Neuronal stem cell (in vitro differentiated cells): ENCODE results near the gene TOM1.

ENCODE experiments used
- DNase-seq: peaks from one replicate; pipeline ENCODE4 v3.0.0-alpha.2; 2013; ENCODE audit warnings: low spot score
- H2AFZ ChIP-seq: one replicate; pipeline ENCODE4 v1.6.1; 2013; ENCODE audit warnings: mild to moderate bottlenecking, low read length, inconsistent platforms
- H2AK5ac ChIP-seq: 2 replicates; pipeline ENCODE4 v1.6.1; 2013; ENCODE audit warnings: low read depth, mild to moderate bottlenecking, inconsistent platforms, low read length, moderate library complexity, mixed read lengths
- H2BK120ac ChIP-seq: 2 replicates; pipeline ENCODE4 v1.6.1; 2013; ENCODE audit warnings: low read depth, mild to moderate bottlenecking, inconsistent platforms, low read length, moderate library complexity, mixed read lengths
- H2BK12ac ChIP-seq: one replicate; pipeline ENCODE4 v1.6.1; 2013; ENCODE audit warnings: low read length, inconsistent platforms
- H2BK15ac ChIP-seq: 2 replicates; pipeline ENCODE4 v1.6.1; 2013; ENCODE audit warnings: mild to moderate bottlenecking, low read length, inconsistent platforms, mixed read lengths
- H2BK5ac ChIP-seq: one replicate; pipeline ENCODE4 v1.6.1; 2013; ENCODE audit warnings: inconsistent platforms, mild to moderate bottlenecking, low read length, moderate library complexity
- H3K14ac ChIP-seq: one replicate; pipeline ENCODE4 v1.6.1; 2013; ENCODE audit warnings: low read length, inconsistent platforms
- H3K18ac ChIP-seq: 2 replicates; pipeline ENCODE4 v1.6.1; 2013; ENCODE audit warnings: low read length, inconsistent platforms
- H3K23ac ChIP-seq: 2 replicates; pipeline ENCODE4 v1.6.1; 2013; ENCODE audit warnings: low read depth, mild to moderate bottlenecking, mixed read lengths, low read length, inconsistent platforms; ENCODE audit not compliant: poor library complexity
- H3K27ac ChIP-seq: replicated peaks from 3 replicates; pipeline ENCODE4 v1.5.1; 2013; ENCODE audit warnings: low read length, inconsistent platforms
- H3K27me3 ChIP-seq, 3 experiments: 2 replicates each; pipeline ENCODE4 v1.6.1; 2013; ENCODE audit warnings: low read length in 3 of 3, mild to moderate bottlenecking in 2 of 3, inconsistent platforms in 1 of 3, low read depth in 1 of 3, mixed read lengths in 1 of 3, moderate library complexity in 1 of 3; ENCODE audit not compliant: control insufficient read depth in 3 of 3, insufficient read depth in 3 of 3
- H3K36me3 ChIP-seq, 2 donors: replicated peaks in 1 of 2; 2 replicates each; pipeline ENCODE4 v1.6.1; 2013; ENCODE audit warnings: low read length in 2 of 2; ENCODE audit not compliant: control insufficient read depth in 2 of 2, insufficient read depth in 2 of 2
- H3K4ac ChIP-seq: 2 replicates; pipeline ENCODE4 v1.6.1; 2013; ENCODE audit warnings: inconsistent platforms, mild to moderate bottlenecking, low read length, moderate library complexity
- H3K4me1 ChIP-seq, 2 donors: 1 replicate in 1 of 2; 2 replicates in 1 of 2; pipeline ENCODE4 v1.6.1; 2013; ENCODE audit warnings: low read length in 2 of 2, low read depth in 1 of 2; ENCODE audit not compliant: control insufficient read depth in 2 of 2, insufficient read depth in 1 of 2
- H3K4me2 ChIP-seq: one replicate; pipeline ENCODE4 v1.6.1; 2013; ENCODE audit warnings: mild to moderate bottlenecking, low read length, inconsistent platforms; ENCODE audit not compliant: insufficient read depth, poor library complexity, severe bottlenecking
- H3K4me3 ChIP-seq, 2 donors: 2 replicates each; pipeline ENCODE4 v1.5.1; 2013; ENCODE audit warnings: low read length in 2 of 2, mild to moderate bottlenecking in 2 of 2, inconsistent platforms in 1 of 2, moderate library complexity in 1 of 2
- H3K79me1 ChIP-seq: one replicate; pipeline ENCODE4 v1.6.1; 2013; ENCODE audit warnings: low read depth, mild to moderate bottlenecking, inconsistent platforms, low read length, moderate library complexity
- H3K9ac ChIP-seq: one replicate; pipeline ENCODE4 v1.6.1; 2013; ENCODE audit warnings: mild to moderate bottlenecking, low read depth, low read length, inconsistent platforms; ENCODE audit not compliant: poor library complexity
- H3K9me3 ChIP-seq, 2 donors: replicated peaks in 1 of 2; 2 replicates each; pipeline versions ENCODE3 to v1.6.1; 2013; ENCODE audit warnings: low read length in 2 of 2, mild to moderate bottlenecking in 2 of 2, inconsistent platforms in 1 of 2, low read depth in 1 of 2, mixed read lengths in 1 of 2, moderate library complexity in 1 of 2; ENCODE audit not compliant: control insufficient read depth in 2 of 2, insufficient read depth in 1 of 2
- H4K8ac ChIP-seq: one replicate; pipeline ENCODE4 v1.6.1; 2013; ENCODE audit warnings: low read depth, mild to moderate bottlenecking, inconsistent platforms, low read length, moderate library complexity
- H4K91ac ChIP-seq: one replicate; pipeline ENCODE4 v1.6.1; 2013; ENCODE audit warnings: low read length, low read depth, mild to moderate bottlenecking, inconsistent platforms; ENCODE audit not compliant: poor library complexity
- whole genome bisulfite sequencing, 2 donors: extraction: QIAGEN DNeasy Blood & Tissue Kit; methylation state at CpG; one replicate each; pipeline ENCODE4 v1.1.7; 2013; ENCODE audit warnings: missing lambda C conversion rate in 2 of 2, mixed read lengths in 1 of 2; ENCODE audit not compliant: insufficient read length in 2 of 2, insufficient replicate concordance in 1 of 2; ENCODE audit errors: extremely low coverage in 2 of 2; 5-methylcytosine and 5-hydroxymethylcytosine counted together

The TOM1 gene

GRCh38 chr22:35266277-35266676 lies 33.4 kb upstream of the TOM1 start:
- Histone ChIP-seq H3K4ac (no peak overlapping the region), H3K36me3 (peaks cover 45 to 99% of the 10 kb centered on the region in 2 donors), H4K8ac (no peak overlapping the region), H2BK12ac (no peak overlapping the region), H2AK5ac (no peak overlapping the region), H2BK15ac (no peak overlapping the region), H3K4me3 (no peak overlapping the region), H3K14ac (no peak overlapping the region), H3K4me2 (no peak overlapping the region), H3K4me1 (no peaks in the 10 kb centered on the region), H2BK5ac (no peak overlapping the region), H3K9ac (no peak overlapping the region), H3K18ac (no peak overlapping the region), H2AFZ (no peak overlapping the region), H2BK120ac (no peak overlapping the region), H3K27me3 (no peaks in the 10 kb centered on the region), H4K91ac (no peak overlapping the region), H3K23ac (no peak overlapping the region), H3K79me1 (peaks cover 1% of the 10 kb centered on the region), H3K27ac (no peak overlapping the region), H3K9me3 (peaks cover 0 to 3% of the 10 kb centered on the region in 2 donors)
- no CpG with 5 or more reads among the region's 3 CpGs for WGBS, 2 donors
- DNase-seq = no peak

- no peak overlapping the region for H2AFZ ChIP-seq
- H3K4me3 ChIP-seq = no peak overlapping the region
- H2AK5ac ChIP-seq = no peak overlapping the region
- H2BK120ac ChIP-seq = no peak overlapping the region
- H4K8ac ChIP-seq = no peak overlapping the region
- no peak overlapping the region for H3K18ac ChIP-seq
- no peak overlapping the region for H4K91ac ChIP-seq
- peaks cover 0 to 3% of the 10 kb centered on the region in 2 donors for H3K9me3 ChIP-seq
- no peak for DNase-seq
- H3K4ac ChIP-seq = no peak overlapping the region
- no peaks in the 10 kb centered on the region for H3K4me1 ChIP-seq
- no peak overlapping the region for H3K14ac ChIP-seq
- H2BK5ac ChIP-seq = no peak overlapping the region
- H2BK12ac ChIP-seq = no peak overlapping the region
- H3K9ac ChIP-seq = peak overlapping the region; percentile 46
- no peak overlapping the region for H3K4me2 ChIP-seq
- peaks cover 43 to 99% of the 10 kb centered on the region in 2 donors for H3K36me3 ChIP-seq
- no peaks in the 10 kb centered on the region for H3K27me3 ChIP-seq
- no peaks in the 10 kb centered on the region for H3K79me1 ChIP-seq
- H3K27ac ChIP-seq = no peak overlapping the region
- no peak overlapping the region for H3K23ac ChIP-seq
- H2BK15ac ChIP-seq = no peak overlapping the region
- WGBS, 2 donors = 100% methylated on average over 1 of the region's 3 CpGs; no CpG with 5 or more reads in 1 of the 2 donors
Observed at GRCh38 chr22:35269630-35270029, 30.1 kb upstream of the TOM1 start.

GRCh38 chr22:35274154-35274871 lies 25.4 kb upstream of the TOM1 start:
- Histone ChIP-seq H2BK120ac (no peak overlapping the region), H3K4me2 (no peak overlapping the region), H4K91ac (no peak overlapping the region), H3K27me3 (no peaks in the 10 kb centered on the region), H3K4me1 (no peaks in the 10 kb centered on the region), H2AFZ (no peak overlapping the region), H3K36me3 (peaks cover 25 to 98% of the 10 kb centered on the region in 2 donors), H2AK5ac (no peak overlapping the region), H3K9me3 (peaks cover 0 to 1% of the 10 kb centered on the region in 2 donors), H3K27ac (no peak overlapping the region), H3K4ac (no peak overlapping the region), H2BK12ac (no peak overlapping the region), H3K18ac (no peak overlapping the region), H2BK5ac (no peak overlapping the region), H3K4me3 (no peak overlapping the region), H3K14ac (no peak overlapping the region), H3K9ac (no peak overlapping the region), H3K79me1 (no peaks in the 10 kb centered on the region), H3K23ac (no peak overlapping the region), H4K8ac (no peak overlapping the region), H2BK15ac (no peak overlapping the region)
- WGBS, 2 donors = no CpG with 5 or more reads among the region's 8 CpGs
- DNase-seq = no peak

- H3K18ac ChIP-seq = no peak overlapping the region
- no CpG with 5 or more reads among the region's 1 CpG for WGBS, 2 donors
Observed at GRCh38 chr22:35275580-35275979, 24.1 kb upstream of the TOM1 start.

More at GRCh38 chr22:35275580-35275979, 24.1 kb upstream of the TOM1 start:
- Histone ChIP-seq H3K27ac (no peak overlapping the region), H4K8ac (no peak overlapping the region), H3K36me3 (peaks cover 23 to 98% of the 10 kb centered on the region in 2 donors), H2BK5ac (no peak overlapping the region), H3K4me2 (no peak overlapping the region), H3K4me3 (no peak overlapping the region), H4K91ac (no peak overlapping the region), H2AK5ac (no peak overlapping the region), H2BK120ac (no peak overlapping the region), H2BK15ac (no peak overlapping the region), H3K14ac (no peak overlapping the region), H3K23ac (no peak overlapping the region), H3K4ac (no peak overlapping the region), H3K9ac (no peak overlapping the region), H2BK12ac (no peak overlapping the region), H3K4me1 (no peaks in the 10 kb centered on the region), H3K9me3 (no peaks in the 10 kb centered on the region), H3K79me1 (no peaks in the 10 kb centered on the region), H3K27me3 (no peaks in the 10 kb centered on the region), H2AFZ (no peak overlapping the region)
- DNase-seq = no peak
